Chondrocyte (in vitro differentiated cells): ENCODE results near the gene SV2C. TPM values are rescaled to one million over a fixed set of nuclear protein-coding genes. Genes with fewer than 3 reads are reported as not detected.

Experiments
- DNase-seq: peaks from one replicate; pipeline ENCODE4 v3.0.0; 2021; ENCODE audit warnings: mixed read lengths, low spot score
- H3K27ac Mint-ChIP-seq: one replicate; pipeline ENCODE4 v1.8.0; 2021; ENCODE audit warnings: mild to moderate bottlenecking, moderate library complexity, mixed read lengths; ENCODE audit not compliant: unreplicated experiment
- H3K27me3 Mint-ChIP-seq: 2 replicates; pipeline ENCODE4 v1.8.0; 2021; ENCODE audit warnings: low read depth, mixed read lengths
- H3K36me3 Mint-ChIP-seq: 2 replicates; pipeline ENCODE4 v1.8.0; 2021; ENCODE audit warnings: low read depth, mixed read lengths
- H3K4me1 Mint-ChIP-seq: 2 replicates; pipeline ENCODE4 v1.8.0; 2021; ENCODE audit warnings: low read depth, mild to moderate bottlenecking, mixed read lengths
- H3K4me3 Mint-ChIP-seq: one replicate; pipeline ENCODE4 v1.8.0; 2021; ENCODE audit warnings: mild to moderate bottlenecking, moderate library complexity, mixed read lengths; ENCODE audit not compliant: unreplicated experiment
- H3K9me3 Mint-ChIP-seq: 2 replicates; pipeline ENCODE4 v1.8.0; 2021; ENCODE audit warnings: low read depth, mixed read lengths
- CTCF ChIP-seq: fragments of 200-600 bp; sonication (generic); IDR thresholded peaks from 2 replicates; pipeline ENCODE4 v1.5.0; 2021; ENCODE audit warnings: antibody characterized with exemption, mild to moderate bottlenecking, moderate library complexity
- total RNA-seq: library from RNA; stranded (reverse); gene quantifications from 3 replicates; pipeline ENCODE4 v1.2.1, GENCODE V29; 2021

The SV2C gene
- total RNA-seq, 1 donor from 2014 or later, result 0.02 TPM

GRCh38 chr5:76280494-76280893, 197.3 kb downstream of the SV2C start:
- TF ChIP-seq CTCF, result no peak
- no peak for DNase-seq
- H3K4me1 Mint-ChIP-seq, result no peaks in the 10 kb centered on the region
- no peak overlapping the region for H3K4me3 Mint-ChIP-seq
- H3K27me3 Mint-ChIP-seq, result no peaks in the 10 kb centered on the region
- no peak overlapping the region for H3K27ac Mint-ChIP-seq
- no peaks in the 10 kb centered on the region for H3K36me3 Mint-ChIP-seq
- H3K9me3 Mint-ChIP-seq, result no peaks in the 10 kb centered on the region

GRCh38 chr5:76283670-76284069, 200.5 kb downstream of the SV2C start:
- H3K27me3 Mint-ChIP-seq, result no peaks in the 10 kb centered on the region
- no peak for TF ChIP-seq CTCF
- no peak overlapping the region for H3K27ac Mint-ChIP-seq
- DNase-seq, result no peak
- H3K36me3 Mint-ChIP-seq, result no peaks in the 10 kb centered on the region
- no peak overlapping the region for H3K4me3 Mint-ChIP-seq
- H3K4me1 Mint-ChIP-seq, result no peaks in the 10 kb centered on the region
- H3K9me3 Mint-ChIP-seq, result no peaks in the 10 kb centered on the region

GRCh38 chr5:76289692-76290091, 206.5 kb downstream of the SV2C start:
- H3K36me3 Mint-ChIP-seq, result no peaks in the 10 kb centered on the region
- no peaks in the 10 kb centered on the region for H3K9me3 Mint-ChIP-seq
- no peak overlapping the region for H3K27ac Mint-ChIP-seq
- TF ChIP-seq CTCF, result no peak
- H3K27me3 Mint-ChIP-seq, result no peaks in the 10 kb centered on the region
- no peak overlapping the region for H3K4me3 Mint-ChIP-seq
- DNase-seq, result no peak
- peaks cover 11% of the 10 kb centered on the region for H3K4me1 Mint-ChIP-seq

- TF ChIP-seq CTCF, result no peak
- no peaks in the 10 kb centered on the region for H3K9me3 Mint-ChIP-seq
- no peak overlapping the region for H3K27ac Mint-ChIP-seq
- DNase-seq, result no peak
- no peak overlapping the region for H3K4me3 Mint-ChIP-seq
- no peaks in the 10 kb centered on the region for H3K36me3 Mint-ChIP-seq
- peaks cover 17% of the 10 kb centered on the region for H3K4me1 Mint-ChIP-seq
- no peaks in the 10 kb centered on the region for H3K27me3 Mint-ChIP-seq
Observed at GRCh38 chr5:76290321-76290757, 207.2 kb downstream of the SV2C start.

- Mint-ChIP-seq H3K36me3 (no peaks in the 10 kb centered on the region), H3K4me1 (peaks cover 27% of the 10 kb centered on the region), H3K27ac (no peak overlapping the region), H3K9me3 (no peaks in the 10 kb centered on the region), H3K27me3 (no peaks in the 10 kb centered on the region), H3K4me3 (no peak overlapping the region)
- DNase-seq, result no peak
- TF ChIP-seq CTCF, result no peak
Observed at GRCh38 chr5:76291305-76292077, 208.3 kb downstream of the SV2C start.
